Measurements from ENCODE around the gene FAM3A.
"Not testable (repeated sequence)": the region's sequence is repeated elsewhere in the genome, so short reads cannot be mapped to it uniquely, and the experiment has no call there.

The FAM3A gene

DNA sequence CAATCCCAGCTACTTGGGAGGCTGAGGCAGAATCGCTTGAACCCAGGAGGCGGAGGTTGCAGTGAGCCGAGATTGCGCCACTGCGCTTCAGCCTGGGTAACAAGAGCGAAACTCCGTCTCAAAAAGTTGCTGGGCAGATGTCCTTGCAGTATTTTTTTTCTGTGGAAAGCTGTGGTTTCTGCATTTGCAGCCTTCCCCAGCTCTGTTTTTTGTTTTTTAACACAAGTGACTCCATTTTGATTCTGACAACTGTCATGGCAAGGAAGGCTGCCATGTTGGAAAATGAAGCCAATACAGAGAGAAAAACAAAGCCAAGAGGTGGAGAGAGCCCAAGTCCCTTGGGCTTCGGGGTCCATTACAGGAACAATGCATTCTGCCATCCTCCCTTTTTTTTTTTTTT, 13.9 kb downstream of the FAM3A start:
- Mint-ChIP-seq H3K36me3 (ENCODE audit: low read depth) (peaks cover 3% of the 10 kb centered on the region), H3K27me3 (ENCODE audit: low read depth) (no peaks in the 10 kb centered on the region), H3K9me3 (no peaks in the 10 kb centered on the region), H3K4me3 (no peak overlapping the region), H3K27ac (no peak overlapping the region), H3K4me1 (ENCODE audit: low read depth) (no peaks in the 10 kb centered on the region)

DNA sequence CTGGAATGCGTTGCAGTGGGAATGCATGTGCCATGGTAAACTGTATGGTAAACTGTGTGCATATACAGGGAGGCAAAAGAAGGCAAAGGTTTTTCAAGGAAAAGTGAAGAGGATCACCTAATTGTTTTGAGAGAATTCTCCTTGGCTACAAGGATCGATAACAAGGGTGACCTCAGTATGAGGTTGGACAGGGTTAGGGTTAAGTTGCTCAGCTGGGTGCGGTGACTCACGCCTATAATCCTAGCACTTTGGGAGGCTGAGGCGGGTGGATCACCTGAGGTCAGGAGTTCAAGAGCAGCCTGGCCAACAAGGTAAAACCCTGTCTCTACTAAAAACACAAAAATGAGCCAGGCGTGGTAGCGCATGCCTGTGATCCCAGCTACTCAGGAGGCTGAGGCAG, 14.6 kb downstream of the FAM3A start:
- H3K9me3 Mint-ChIP-seq; H3K36me3 Mint-ChIP-seq (ENCODE audit: low read depth); H3K4me1 Mint-ChIP-seq (ENCODE audit: low read depth); H3K4me3 Mint-ChIP-seq; H3K27ac Mint-ChIP-seq; H3K27me3 Mint-ChIP-seq (ENCODE audit: low read depth): not testable (repeated sequence)

DNA sequence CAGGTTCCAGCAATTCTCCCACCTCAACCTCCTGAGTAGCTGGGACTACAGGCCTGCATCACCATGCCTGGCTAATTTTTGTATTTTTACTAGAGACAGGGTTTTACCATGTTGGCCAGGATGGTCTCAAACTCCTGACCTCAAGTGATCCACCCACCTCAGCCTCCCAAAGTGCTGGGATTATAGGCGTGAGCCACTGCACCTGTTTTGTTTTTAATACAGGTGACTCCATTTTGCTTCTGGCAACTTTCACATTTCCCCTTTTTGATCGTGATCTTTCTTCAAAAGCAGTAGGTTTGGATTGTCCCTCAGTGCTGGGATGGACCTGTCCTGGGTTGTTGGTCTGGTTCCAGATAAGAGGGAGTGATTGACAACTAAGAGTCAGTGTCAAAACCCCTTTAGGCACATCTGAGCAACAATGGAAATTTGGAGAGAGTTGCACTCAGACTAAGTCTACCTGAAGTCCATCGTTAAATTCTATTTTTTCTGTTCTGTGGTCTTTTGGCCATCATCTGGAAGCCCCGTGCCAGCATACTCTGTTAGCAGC, 19.4 kb downstream of the FAM3A start:
- H3K9me3 Mint-ChIP-seq; H3K4me3 Mint-ChIP-seq; H3K4me1 Mint-ChIP-seq (ENCODE audit: low read depth); H3K36me3 Mint-ChIP-seq (ENCODE audit: low read depth); H3K27ac Mint-ChIP-seq; H3K27me3 Mint-ChIP-seq (ENCODE audit: low read depth): not testable (repeated sequence)

DNA sequence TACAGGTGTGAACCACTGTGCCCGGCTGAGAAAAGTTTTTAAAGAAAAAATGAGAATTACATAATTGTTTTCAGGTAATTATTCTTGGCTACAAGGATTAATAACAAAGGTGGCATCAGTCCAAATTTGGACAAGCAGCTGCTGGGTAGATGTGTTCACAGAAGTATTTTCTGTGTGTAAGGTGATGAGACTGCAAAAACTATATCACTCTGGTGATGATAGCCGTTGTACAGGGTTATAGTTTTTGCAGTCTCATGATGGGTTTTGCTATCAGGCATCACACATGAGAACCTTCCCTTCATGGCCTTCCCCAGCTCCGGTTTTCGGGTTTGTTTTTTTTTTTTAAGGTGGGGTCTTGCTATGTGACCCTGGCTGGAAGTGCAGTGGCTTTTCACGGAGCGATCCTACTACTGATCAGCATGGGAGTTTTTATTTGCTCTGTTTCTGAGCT, 20.5 kb downstream of the FAM3A start:
- Mint-ChIP-seq H3K4me1 (ENCODE audit: low read depth) (peaks cover 2% of the 10 kb centered on the region), H3K27me3 (ENCODE audit: low read depth) (no peaks in the 10 kb centered on the region), H3K4me3 (no peak overlapping the region), H3K27ac (no peak overlapping the region), H3K9me3 (no peaks in the 10 kb centered on the region), H3K36me3 (ENCODE audit: low read depth) (no peaks in the 10 kb centered on the region)

DNA sequence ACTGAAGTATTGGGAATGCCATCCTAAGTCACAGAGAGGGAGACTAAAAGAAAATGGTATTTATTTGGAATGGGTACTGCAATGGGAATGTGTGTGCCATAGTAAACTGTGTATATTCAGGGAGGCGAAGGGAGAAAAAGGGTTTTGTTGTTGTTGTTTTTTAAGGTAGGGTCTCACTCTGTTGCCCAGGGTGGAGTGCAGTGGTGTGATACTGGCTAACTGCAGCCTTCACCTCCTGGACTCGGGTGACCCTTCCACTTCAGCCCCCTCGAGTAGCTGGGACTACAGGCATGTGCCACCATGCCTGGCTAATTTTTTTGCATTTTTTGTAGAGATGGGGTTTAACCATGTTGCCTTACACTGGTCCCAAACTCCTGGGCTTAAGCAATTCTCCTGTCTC, 21.3 kb downstream of the FAM3A start:
- Mint-ChIP-seq H3K4me3 (no peak overlapping the region), H3K9me3 (no peaks in the 10 kb centered on the region), H3K36me3 (ENCODE audit: low read depth) (peaks cover under 1% of the 10 kb centered on the region)

DNA sequence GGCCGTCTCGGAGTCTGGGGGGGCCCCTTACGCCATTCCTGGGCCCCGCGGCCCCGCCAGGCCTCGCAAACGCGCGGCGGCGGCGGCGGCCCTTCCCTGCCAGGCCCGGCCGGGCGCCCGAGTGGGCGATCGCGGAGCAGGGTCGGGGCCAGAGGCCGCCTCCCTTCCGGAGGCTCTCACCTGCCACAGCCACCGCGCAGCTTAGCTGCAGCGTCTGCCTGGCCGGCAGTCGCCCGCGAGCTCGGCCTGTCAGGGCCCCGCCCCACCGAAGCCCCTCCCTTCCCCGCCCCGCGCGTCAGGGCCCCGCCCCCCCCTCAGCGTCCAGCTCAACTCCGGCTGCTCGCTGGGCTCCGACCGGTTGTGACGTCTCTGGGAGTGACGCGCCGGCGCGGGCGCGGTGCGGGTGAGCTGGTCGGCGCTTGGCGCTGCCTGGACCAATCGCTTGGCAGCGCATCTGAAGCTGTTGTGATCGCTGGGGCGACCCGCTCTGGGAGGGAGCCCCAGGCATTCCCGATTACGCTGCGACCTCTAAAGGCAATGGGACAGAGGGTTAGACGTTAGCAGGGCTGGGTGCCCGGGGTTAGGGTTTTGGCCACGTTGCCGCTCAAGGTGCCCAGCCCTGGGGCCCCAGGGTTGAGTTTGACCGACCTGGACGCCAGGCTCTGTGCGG, 25.5 kb downstream of the FAM3A start, which contains the start of gene SLC10A3:
TSS of gene SLC10A3 (minus strand) at position 216 of the 670 bp plus-strand sequence. CDS start 1,689 bp downstream, outside the sequence.
- H3K27ac Mint-ChIP-seq: peak within 1 kb of the TSS; percentile 93
- peaks cover 11% of the 10 kb centered on the region for H3K4me1 Mint-ChIP-seq (ENCODE audit: low read depth)
- H3K4me3 Mint-ChIP-seq: peak within 1 kb of the TSS; percentile 89
- H3K36me3 Mint-ChIP-seq (ENCODE audit: low read depth): peaks cover 8% of the 10 kb centered on the region
- H3K27me3 Mint-ChIP-seq (ENCODE audit: low read depth): no peaks in the 10 kb centered on the region
- no peaks in the 10 kb centered on the region for H3K9me3 Mint-ChIP-seq

More for the DNA sequence above, 21.3 kb downstream of the FAM3A start:
- Mint-ChIP-seq H3K27me3 (ENCODE audit: low read depth) (no peaks in the 10 kb centered on the region), H3K4me1 (ENCODE audit: low read depth) (peaks cover 3% of the 10 kb centered on the region), H3K27ac (no peak overlapping the region)

DNA sequence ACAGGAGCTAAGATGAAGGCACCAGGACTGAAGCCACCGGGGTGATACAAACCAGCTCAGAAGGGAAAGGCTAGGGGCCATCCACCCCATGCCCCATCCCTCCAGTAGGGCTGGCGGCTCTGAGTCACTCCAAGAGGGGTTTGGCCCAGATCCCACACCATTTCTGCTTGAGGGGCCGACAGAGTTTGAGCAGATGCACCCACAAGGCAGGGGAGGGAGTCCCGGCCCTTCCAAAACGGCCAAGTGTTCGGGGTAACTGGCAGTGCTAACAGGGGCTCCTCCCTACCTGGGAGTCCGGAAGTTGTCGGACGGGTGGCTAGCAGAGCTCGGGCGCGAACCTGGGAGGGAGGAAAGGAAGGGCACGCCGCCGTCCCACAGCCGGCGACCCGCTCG, 26.0 kb downstream of the FAM3A start:
- Mint-ChIP-seq H3K9me3 (no peaks in the 10 kb centered on the region), H3K27ac (peak overlapping the region; percentile 83), H3K36me3 (ENCODE audit: low read depth) (peaks cover 8% of the 10 kb centered on the region), H3K4me3 (peak overlapping the region; percentile 89), H3K4me1 (ENCODE audit: low read depth) (peaks cover 11% of the 10 kb centered on the region), H3K27me3 (ENCODE audit: low read depth) (no peaks in the 10 kb centered on the region)

DNA sequence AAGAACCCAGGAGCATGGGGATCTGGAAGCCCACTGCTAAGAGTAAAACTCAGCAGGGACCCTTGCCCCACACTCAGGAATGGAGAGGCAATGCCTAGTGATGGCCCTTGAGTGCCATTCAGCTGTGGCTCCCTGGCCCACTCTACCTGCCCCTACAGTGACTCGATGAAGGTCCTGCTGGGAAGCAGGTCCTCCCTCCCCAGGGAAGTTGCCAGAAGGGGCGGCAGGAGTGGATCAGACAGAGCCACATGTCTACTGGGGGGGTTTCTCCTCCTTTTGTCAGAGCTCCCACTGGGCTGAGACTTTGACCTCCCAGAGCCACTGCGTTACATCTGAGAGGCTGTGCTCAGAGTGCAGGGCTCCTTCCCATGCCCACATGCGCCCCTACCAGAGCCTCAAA, 26.9 kb downstream of the FAM3A start:
- H3K27ac Mint-ChIP-seq: peak overlapping the region; percentile 83

DNA sequence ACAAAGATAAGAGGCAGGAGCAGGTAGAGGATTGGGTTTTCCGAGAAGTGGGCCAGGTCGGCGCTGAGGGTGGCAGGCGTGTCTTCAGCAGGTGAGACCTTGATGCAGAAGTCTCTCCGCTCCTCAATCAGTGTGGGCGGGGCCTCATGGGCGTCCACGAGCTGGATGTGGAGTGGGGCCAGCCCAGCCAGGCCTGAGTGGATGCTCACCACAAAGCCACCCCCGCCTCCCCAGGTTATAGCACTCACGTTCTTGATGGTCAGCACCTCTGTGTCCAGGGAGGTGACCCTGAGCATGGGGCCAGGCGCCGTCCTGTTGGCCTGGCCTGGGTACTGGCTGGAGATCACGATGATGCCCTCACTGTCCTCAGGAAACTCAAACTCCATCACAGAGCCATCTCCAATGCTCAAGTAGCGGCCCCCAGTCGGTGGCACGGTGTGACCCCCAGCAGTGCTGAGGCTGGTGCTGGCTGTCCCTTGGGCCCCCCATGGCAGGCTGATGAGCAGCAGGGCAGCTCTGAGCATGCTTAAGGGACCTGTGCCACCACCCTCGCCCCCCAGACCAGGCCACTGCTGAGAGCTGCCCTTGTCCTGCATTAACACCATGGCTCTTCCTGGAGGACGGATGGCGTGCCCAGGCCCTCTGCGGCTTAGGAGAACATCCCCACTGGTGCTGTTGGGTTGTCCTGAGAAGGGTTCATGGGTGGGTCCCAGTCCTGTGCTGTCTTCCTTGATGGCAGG, 27.5 kb downstream of the FAM3A start:
- Mint-ChIP-seq H3K27me3 (ENCODE audit: low read depth) (no peaks in the 10 kb centered on the region), H3K36me3 (ENCODE audit: low read depth) (peaks cover 11% of the 10 kb centered on the region), H3K9me3 (no peaks in the 10 kb centered on the region), H3K4me1 (ENCODE audit: low read depth) (peaks cover 11% of the 10 kb centered on the region), H3K27ac (no peak overlapping the region), H3K4me3 (no peak overlapping the region)

More for the DNA sequence above, 26.9 kb downstream of the FAM3A start:
- peaks cover 10% of the 10 kb centered on the region for H3K36me3 Mint-ChIP-seq (ENCODE audit: low read depth)
- peak overlapping the region; percentile 89 for H3K4me3 Mint-ChIP-seq
- peaks cover 11% of the 10 kb centered on the region for H3K4me1 Mint-ChIP-seq (ENCODE audit: low read depth)
- H3K27me3 Mint-ChIP-seq (ENCODE audit: low read depth): no peaks in the 10 kb centered on the region
- no peaks in the 10 kb centered on the region for H3K9me3 Mint-ChIP-seq

DNA sequence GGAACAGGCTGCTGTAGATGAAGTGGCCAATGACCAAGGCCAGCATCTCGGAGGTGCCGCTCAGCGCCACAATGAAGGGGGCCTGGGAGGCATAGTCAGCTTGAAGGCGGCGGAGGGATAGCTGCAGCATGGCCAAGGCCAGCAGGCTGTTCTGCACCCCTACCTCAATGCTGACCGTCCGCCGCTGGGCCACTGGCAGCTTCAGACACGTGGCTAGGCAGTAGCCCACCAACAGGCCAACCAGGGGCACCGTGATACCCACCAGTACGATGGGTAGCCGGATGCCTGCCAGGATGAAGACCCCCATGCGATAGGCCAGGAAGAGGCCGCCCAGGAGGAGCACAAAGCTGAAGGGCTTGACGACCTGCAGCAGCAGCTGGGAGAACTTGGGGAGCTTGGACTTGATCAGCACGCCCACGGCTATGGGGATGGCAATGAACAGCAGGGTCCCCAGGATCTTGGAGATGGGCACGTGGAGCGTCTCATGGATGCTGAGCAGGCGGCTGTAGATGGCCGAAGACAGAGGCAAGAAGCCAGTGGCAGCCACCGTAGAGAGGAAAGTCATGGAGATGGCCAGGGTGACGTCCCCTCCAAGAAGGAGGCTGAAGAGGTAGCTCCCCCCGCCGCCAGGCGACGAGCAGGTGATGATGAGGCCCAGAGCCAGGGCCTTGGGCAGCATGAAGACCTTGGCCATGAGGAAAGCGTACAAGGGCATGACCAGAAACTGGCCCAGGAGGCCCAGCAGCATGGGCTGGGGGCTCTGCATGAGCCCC, 28.3 kb downstream of the FAM3A start:
- peak overlapping the region; percentile 72 for H3K4me3 Mint-ChIP-seq
- H3K4me1 Mint-ChIP-seq (ENCODE audit: low read depth): peaks cover 13% of the 10 kb centered on the region
- peaks cover 13% of the 10 kb centered on the region for H3K36me3 Mint-ChIP-seq (ENCODE audit: low read depth)
- no peaks in the 10 kb centered on the region for H3K9me3 Mint-ChIP-seq
- no peak overlapping the region for H3K27ac Mint-ChIP-seq
- H3K27me3 Mint-ChIP-seq (ENCODE audit: low read depth): no peaks in the 10 kb centered on the region

DNA sequence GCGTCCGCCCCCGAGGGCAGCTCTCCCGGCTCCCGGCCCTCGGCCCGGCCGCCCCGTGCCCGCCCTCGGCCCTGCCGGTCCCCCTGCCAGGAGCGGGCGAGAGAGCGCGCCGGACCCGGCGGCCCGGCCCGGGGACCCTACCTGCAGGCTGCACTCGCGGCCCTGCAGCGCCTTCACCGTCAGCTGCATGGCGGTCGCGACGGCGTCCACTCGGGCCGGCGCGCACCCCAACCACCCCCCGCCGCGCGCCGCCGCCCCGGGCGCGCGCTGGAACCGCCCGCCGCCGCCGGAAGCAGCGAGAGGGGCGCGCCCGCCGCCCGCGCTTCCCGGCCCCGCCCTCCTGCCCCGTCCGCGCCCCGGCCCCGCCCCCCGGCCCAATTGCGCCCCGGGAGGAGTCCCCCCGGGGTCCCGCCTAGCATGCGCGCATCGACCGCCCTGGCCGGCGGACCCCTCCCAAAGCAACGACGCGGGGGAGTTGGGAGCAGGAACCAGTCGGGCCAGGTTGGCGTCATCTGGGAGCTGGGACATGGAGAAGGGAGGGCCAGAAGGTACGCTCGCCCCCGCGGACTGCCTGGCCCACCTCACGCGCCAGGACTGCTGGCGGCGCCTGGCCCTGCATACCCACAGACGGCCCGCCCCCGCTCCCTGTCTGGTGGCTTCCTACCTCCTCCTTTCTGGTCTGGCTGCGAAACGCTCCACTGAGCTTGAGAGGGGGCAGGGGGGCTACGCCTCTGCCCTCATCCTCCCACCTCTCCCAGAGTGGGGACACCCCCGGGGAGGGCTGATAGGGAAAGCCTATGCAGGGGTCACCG, 29.4 kb downstream of the FAM3A start, which contains the start of gene UBL4A:
TSS of gene UBL4A (minus strand) at position 220 of the 812 bp plus-strand sequence. CDS start at position 189, 31 bp downstream.
- no peaks in the 10 kb centered on the region for H3K27me3 Mint-ChIP-seq (ENCODE audit: low read depth)
- H3K9me3 Mint-ChIP-seq: no peaks in the 10 kb centered on the region
- peak within 1 kb of the TSS; percentile 72 for H3K4me3 Mint-ChIP-seq
- peaks cover 13% of the 10 kb centered on the region for H3K4me1 Mint-ChIP-seq (ENCODE audit: low read depth)
- peaks cover 16% of the 10 kb centered on the region for H3K36me3 Mint-ChIP-seq (ENCODE audit: low read depth)
- peak within 1 kb of the TSS; percentile 57 for H3K27ac Mint-ChIP-seq

DNA sequence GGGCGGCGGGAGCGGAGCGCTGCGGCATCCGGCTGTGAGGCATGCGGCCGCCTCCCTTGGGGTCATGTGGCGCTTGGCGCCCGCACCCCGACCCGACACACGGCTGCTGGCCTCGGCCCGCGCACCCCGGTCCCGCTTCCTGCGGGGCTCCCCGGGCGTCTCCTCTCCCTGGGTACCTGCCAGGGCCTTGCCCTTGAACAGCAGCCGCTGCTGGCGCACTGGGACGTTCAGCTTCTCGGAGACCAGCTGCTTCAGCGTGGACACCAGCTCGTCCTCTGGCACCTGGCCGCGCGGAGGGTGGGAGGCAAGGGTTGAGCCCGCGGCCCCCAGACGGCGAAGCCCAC, 30.0 kb downstream of the FAM3A start:
- peak overlapping the region; percentile 21 for H3K4me3 Mint-ChIP-seq
- H3K4me1 Mint-ChIP-seq (ENCODE audit: low read depth): peaks cover 11% of the 10 kb centered on the region
- no peak overlapping the region for H3K27ac Mint-ChIP-seq
- peaks cover 16% of the 10 kb centered on the region for H3K36me3 Mint-ChIP-seq (ENCODE audit: low read depth)
- H3K27me3 Mint-ChIP-seq (ENCODE audit: low read depth): no peaks in the 10 kb centered on the region
- H3K9me3 Mint-ChIP-seq: no peaks in the 10 kb centered on the region

DNA sequence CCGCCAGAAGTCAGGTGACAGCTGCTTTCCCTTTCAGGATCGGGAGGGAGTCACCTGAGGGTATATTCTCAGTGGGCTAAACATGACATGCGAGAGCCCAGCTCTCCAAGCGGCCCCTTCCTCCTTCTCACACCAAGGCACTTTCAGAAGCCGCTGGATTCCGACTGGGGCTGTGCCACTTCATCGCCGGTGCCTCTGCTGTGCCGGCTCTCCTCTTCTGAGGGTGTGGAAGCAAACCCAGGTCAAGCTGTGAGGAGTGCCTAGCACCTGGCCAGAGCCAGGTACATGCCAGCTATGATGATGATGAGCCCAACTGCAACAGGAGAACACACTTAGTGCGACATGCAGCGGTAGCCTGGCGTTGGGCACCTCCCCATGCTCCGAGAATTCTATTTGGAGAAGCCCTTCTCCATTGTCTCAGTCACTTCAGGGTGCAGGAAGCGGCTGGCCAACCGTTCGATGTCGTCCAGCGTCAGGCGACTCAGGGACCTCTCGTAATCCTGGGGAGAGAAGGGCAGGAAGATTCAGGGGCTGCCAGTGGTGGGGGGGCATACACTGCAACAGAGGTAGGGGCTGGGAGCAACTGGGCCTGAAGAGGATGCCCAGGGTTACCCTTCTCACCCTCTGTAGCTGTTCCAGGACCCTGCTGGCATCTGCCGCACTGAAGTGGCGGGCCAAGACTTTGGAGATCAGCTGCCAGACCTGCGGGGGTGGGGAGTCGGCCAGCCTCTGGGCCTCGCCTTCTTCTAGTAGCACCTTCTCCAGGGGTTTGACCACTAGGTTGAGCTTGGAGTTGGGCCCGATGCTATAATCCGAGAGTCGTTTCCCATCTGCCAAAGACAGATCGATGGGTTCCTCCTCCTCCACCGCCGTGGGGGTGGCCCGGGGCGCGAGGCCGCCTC, 30.6 kb downstream of the FAM3A start:
- Mint-ChIP-seq H3K4me1 (ENCODE audit: low read depth) (peaks cover 11% of the 10 kb centered on the region), H3K27ac (peak overlapping the region; percentile 57), H3K9me3 (no peaks in the 10 kb centered on the region)

More for the DNA sequence above, 30.6 kb downstream of the FAM3A start:
- H3K4me3 Mint-ChIP-seq: peak overlapping the region; percentile 68
- no peaks in the 10 kb centered on the region for H3K27me3 Mint-ChIP-seq (ENCODE audit: low read depth)
- peaks cover 16% of the 10 kb centered on the region for H3K36me3 Mint-ChIP-seq (ENCODE audit: low read depth)
